Vagina (tissue), 2 donors: Measurements from ENCODE around the gene EPHB4.

Experiments
- POLR2A ChIP-seq, 2 donors: fragments of 450-650 bp; IDR thresholded peaks; one replicate each; pipeline ENCODE4 v1.6.1; 2017; ENCODE audit warnings: antibody characterized with exemption in 2 of 2, mild to moderate bottlenecking in 2 of 2, moderate library complexity in 2 of 2
- POLR2AphosphoS5 ChIP-seq, 2 donors: sonication (generic); formaldehyde crosslinking; IDR thresholded peaks; one replicate each; pipeline ENCODE4 v1.9.0; 2017; ENCODE audit warnings: antibody characterized with exemption in 2 of 2, mild to moderate bottlenecking in 2 of 2, low read depth in 1 of 2; ENCODE audit not compliant: insufficient read depth in 1 of 2
- TF ChIP-seq, protein P1 (sequence below), 3 experiments: fragments of 450-650 bp in 2 of 3; fragments of 200-600 bp in 1 of 3; sonication (generic) in 1 of 3; IDR thresholded peaks; one replicate each; pipeline ENCODE4 v1.5.1; 2017 to 2019; ENCODE audit warnings: antibody characterized with exemption in 3 of 3, mild to moderate bottlenecking in 2 of 3, moderate library complexity in 2 of 3

DNA sequence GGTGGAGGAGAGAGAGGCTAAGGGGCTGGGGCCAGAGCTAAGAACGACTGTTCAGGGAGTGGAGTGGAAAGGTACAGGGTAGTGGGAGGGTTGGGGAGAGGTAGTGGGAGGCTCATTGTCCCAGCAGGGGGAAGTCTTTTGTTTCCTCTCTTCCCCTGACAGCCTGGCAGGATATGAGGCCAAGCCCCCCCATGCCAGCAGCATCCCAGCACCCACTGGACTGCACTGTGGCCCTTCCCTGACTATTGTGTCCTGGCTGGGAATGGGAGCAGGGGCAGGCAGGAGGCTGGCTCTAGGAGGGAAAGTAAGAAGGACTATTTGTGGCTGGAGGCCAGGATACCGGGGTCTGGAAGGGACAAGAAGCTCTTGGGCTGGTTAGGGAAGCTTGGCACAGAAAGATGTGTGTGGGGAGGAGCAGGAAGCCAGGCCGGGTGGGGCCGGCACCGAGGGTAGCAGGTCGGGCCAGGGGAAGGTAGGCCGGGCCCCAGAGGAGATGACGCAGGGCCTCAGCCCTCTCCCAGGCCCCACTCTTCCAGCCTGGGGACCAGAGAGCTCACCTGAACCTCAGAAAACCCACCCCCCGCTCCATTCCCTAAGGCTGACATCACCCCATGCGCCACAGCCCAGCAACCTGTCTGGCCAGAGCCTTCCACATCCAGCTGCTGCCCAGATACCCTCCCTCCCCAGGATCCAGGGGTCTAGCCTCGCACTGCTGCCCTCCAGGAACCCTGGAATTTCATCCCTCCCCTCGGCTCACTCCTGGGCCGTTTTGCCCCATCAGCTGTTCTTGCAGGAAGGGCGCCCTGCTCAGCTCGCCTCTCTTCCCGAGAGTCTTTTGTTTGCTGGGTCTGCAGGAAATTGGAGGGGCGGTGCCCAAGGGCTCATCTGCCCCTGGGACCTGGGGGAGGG, 8.8 kb upstream of the EPHB4 start:
- TF ChIP-seq POLR2AphosphoS5 (IDR thresholded peaks at IDR 0.05; ENCODE audit: insufficient read depth in 1 of 2, low read depth in 1 of 2) = peak in 1 of 2 donors; percentile 27
- TF ChIP-seq, protein P1, sequence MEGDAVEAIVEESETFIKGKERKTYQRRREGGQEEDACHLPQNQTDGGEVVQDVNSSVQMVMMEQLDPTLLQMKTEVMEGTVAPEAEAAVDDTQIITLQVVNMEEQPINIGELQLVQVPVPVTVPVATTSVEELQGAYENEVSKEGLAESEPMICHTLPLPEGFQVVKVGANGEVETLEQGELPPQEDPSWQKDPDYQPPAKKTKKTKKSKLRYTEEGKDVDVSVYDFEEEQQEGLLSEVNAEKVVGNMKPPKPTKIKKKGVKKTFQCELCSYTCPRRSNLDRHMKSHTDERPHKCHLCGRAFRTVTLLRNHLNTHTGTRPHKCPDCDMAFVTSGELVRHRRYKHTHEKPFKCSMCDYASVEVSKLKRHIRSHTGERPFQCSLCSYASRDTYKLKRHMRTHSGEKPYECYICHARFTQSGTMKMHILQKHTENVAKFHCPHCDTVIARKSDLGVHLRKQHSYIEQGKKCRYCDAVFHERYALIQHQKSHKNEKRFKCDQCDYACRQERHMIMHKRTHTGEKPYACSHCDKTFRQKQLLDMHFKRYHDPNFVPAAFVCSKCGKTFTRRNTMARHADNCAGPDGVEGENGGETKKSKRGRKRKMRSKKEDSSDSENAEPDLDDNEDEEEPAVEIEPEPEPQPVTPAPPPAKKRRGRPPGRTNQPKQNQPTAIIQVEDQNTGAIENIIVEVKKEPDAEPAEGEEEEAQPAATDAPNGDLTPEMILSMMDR (IDR thresholded peaks at IDR 0.05) = no peak
- no peak for TF ChIP-seq POLR2A (IDR thresholded peaks at IDR 0.05)
